Hepatocyte (in vitro differentiated cells): Measurements from ENCODE around the gene TRAF3.

ENCODE experiments used
- CTCF ChIP-seq: fragments of 200-600 bp; sonication (generic); IDR thresholded peaks from 2 replicates; pipeline ENCODE4 v1.5.1; 2016; ENCODE audit warnings: antibody characterized with exemption, mild to moderate bottlenecking; ENCODE audit not compliant: poor library complexity
- EZH2 ChIP-seq: fragments of 200-600 bp; sonication (generic); IDR thresholded peaks from 2 replicates; pipeline ENCODE4 v1.6.1; 2016; ENCODE audit warnings: antibody characterized with exemption, mild to moderate bottlenecking, borderline replicate concordance

GRCh38 chr14:102938191-102938590 lies 160.9 kb downstream of the TRAF3 start:
- no peak for TF ChIP-seq CTCF
- no peak for TF ChIP-seq EZH2
